CD4-positive, alpha-beta T cell (primary cell): ENCODE results near the gene UBAC2. TPM values are rescaled to one million over a fixed set of nuclear protein-coding genes. Genes with fewer than 3 reads are reported as not detected.
A peak's percentile ranks its signal among the peaks of the same experiment; 100 is the strongest.

ENCODE experiments used
- ATAC-seq: fragments of 200-7000 bp; cut with Tn5 transposase; one replicate; pipeline ENCODE4 v1.10.0; 2022; ENCODE audit warnings: mild to moderate bottlenecking; ENCODE audit not compliant: poor library complexity
- CTCF ChIA-PET: fragments of 350-600 bp; sonication (Branson Sonifier 250); formaldehyde crosslinking; loops from one replicate; lab custom pipeline; 2021; ENCODE audit warnings: antibody characterized with exemption, inconsistent platforms; lab: Charles Lee
- POLR2A ChIA-PET: fragments of 350-600 bp; sonication (Branson Sonifier 250); formaldehyde crosslinking; loops from one replicate; lab custom pipeline; 2021; ENCODE audit warnings: antibody characterized with exemption, inconsistent platforms; lab: Charles Lee
- DNase-seq, 14 experiments: peaks; one replicate each; pipeline ENCODE4 v3.0.0-alpha.2; 2013 to 2020; ENCODE audit warnings: mixed read lengths in 2 of 14
- H3K27ac ChIP-seq, 2 donors: one replicate each; pipeline versions ENCODE4 v1.5.1 to v1.7.0; 2013; ENCODE audit warnings: low read length in 2 of 2, low read depth in 1 of 2, mild to moderate bottlenecking in 1 of 2
- H3K27me3 ChIP-seq, 2 experiments: 1 replicate in 1 of 2; 2 replicates in 1 of 2; pipeline versions ENCODE4 v1.6.1 to v1.7.0; 2013; ENCODE audit warnings: low read length in 2 of 2, control low read depth in 1 of 2, mild to moderate bottlenecking in 1 of 2, moderate library complexity in 1 of 2; ENCODE audit not compliant: insufficient read depth in 2 of 2, control insufficient read depth in 1 of 2
- H3K36me3 ChIP-seq: one replicate; pipeline ENCODE4 v1.6.1; 2013; ENCODE audit warnings: low read length, control low read depth; ENCODE audit not compliant: insufficient read depth
- H3K4me1 ChIP-seq: one replicate; pipeline ENCODE4 v1.6.1; 2013; ENCODE audit warnings: low read length, control low read depth; ENCODE audit not compliant: insufficient read depth
- H3K4me3 ChIP-seq: one replicate; pipeline ENCODE4 v1.5.1; 2013; ENCODE audit warnings: mild to moderate bottlenecking, low read length, moderate library complexity
- H3K9me3 ChIP-seq, 2 experiments: 1 replicate in 1 of 2; 2 replicates in 1 of 2; pipeline versions ENCODE4 v1.6.1 to v1.7.0; 2013; ENCODE audit warnings: low read length in 2 of 2, mild to moderate bottlenecking in 2 of 2, control low read depth in 1 of 2, moderate library complexity in 1 of 2; ENCODE audit not compliant: control insufficient read depth in 1 of 2, insufficient read depth in 1 of 2
- H3K27ac Mint-ChIP-seq: one replicate; pipeline ENCODE4 v1.8.0; 2020; ENCODE audit warnings: mixed read lengths
- H3K27me3 Mint-ChIP-seq: one replicate; pipeline ENCODE4 v1.8.0; 2021; ENCODE audit warnings: mixed read lengths
- H3K36me3 Mint-ChIP-seq: one replicate; pipeline ENCODE4 v1.8.0; 2021; ENCODE audit warnings: low read depth, mixed read lengths
- H3K4me1 Mint-ChIP-seq: one replicate; pipeline ENCODE4 v1.8.0; 2021; ENCODE audit warnings: low read depth, mixed read lengths
- H3K4me3 Mint-ChIP-seq: one replicate; pipeline ENCODE4 v1.8.0; 2020; ENCODE audit warnings: mild to moderate bottlenecking, mixed read lengths
- H3K9me3 Mint-ChIP-seq: one replicate; pipeline ENCODE4 v1.8.0; 2020; ENCODE audit warnings: mixed read lengths
- intact Hi-C, 2 experiments: fragments of 100-400 bp; cut with DNase I in 1 of 2; cut with micrococcal nuclease in 1 of 2; formaldehyde crosslinking; loops; one replicate each; pipeline versions ENCODE4 v1.15.1 to v1.9.0; 2023 to 2025; cut with DNase I, micrococcal nuclease
- total RNA-seq, 174 experiments: library from RNA in 2 of 174; stranded (reverse) in 2 of 174; gene quantifications; one replicate each; pipeline ENCODE4 v1.2.3 and lab custom pipeline; 2021 to 2026
- TF ChIP-seq, protein P1 (sequence below): fragments of 200-600 bp; IDR thresholded peaks from one replicate; pipeline ENCODE4 v1.8.0; 2022; ENCODE audit warnings: antibody characterized with exemption, mild to moderate bottlenecking

The UBAC2 gene
- total RNA-seq, 2 experiments from 2014 or later: 59.8 to 67.4 TPM

DNA sequence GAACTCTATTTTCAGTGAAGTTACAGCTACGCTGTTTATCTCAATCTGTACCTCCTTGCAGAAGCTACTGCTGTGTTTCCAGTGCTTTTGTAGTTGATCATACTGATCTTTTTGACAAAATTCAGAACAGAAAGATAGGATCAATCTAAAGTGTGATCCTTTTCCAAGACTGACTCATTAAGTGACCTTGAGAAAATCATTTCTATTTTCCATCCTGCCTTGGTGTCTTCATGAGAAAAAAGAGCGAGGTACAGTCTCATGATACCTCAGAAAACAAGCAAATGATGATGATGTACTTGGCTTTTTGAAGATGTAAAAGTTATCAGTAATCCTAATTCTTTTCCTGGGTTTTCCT is 152.6 kb downstream of the UBAC2 start:
- ChIA-PET CTCF (interaction anchor here (0.7 to 4.1 kb wide), 11 partner anchors 13 to 84 kb away, joined by 3 to 20 read pairs (median 6); partner anchors contain the start of gene GPR183), POLR2A (interaction anchor here (0.6 to 8.3 kb wide), 25 partner anchors 8 to 266 kb away, joined by 3 to 220 read pairs (median 12); partner anchors contain the start of genes GPR18, GPR183 and UBAC2)
- peaks cover 99% of the 10 kb centered on the region for H3K4me1 Mint-ChIP-seq
- peaks cover 68% of the 10 kb centered on the region for H3K36me3 Mint-ChIP-seq
- intact Hi-C loops: loop anchor here (1.0 to 5.0 kb wide), 3 partner anchors 14 to 46 kb away; partner anchors contain the start of gene GPR183 (in 1 of the 2)
- Histone ChIP-seq H3K27ac (peak overlapping the region; percentile 93 to 97), H3K9me3 (no peaks in the 10 kb centered on the region), H3K36me3 (peaks cover 24% of the 10 kb centered on the region), H3K4me1 (peaks cover 91% of the 10 kb centered on the region), H3K4me3 (no peak overlapping the region), H3K27me3 (no peaks in the 10 kb centered on the region)
- H3K27ac Mint-ChIP-seq: peak overlapping the region; percentile 97
- H3K27me3 Mint-ChIP-seq: no peaks in the 10 kb centered on the region
- no peak for DNase-seq
- ATAC-seq: no peak
- TF ChIP-seq, protein P1, sequence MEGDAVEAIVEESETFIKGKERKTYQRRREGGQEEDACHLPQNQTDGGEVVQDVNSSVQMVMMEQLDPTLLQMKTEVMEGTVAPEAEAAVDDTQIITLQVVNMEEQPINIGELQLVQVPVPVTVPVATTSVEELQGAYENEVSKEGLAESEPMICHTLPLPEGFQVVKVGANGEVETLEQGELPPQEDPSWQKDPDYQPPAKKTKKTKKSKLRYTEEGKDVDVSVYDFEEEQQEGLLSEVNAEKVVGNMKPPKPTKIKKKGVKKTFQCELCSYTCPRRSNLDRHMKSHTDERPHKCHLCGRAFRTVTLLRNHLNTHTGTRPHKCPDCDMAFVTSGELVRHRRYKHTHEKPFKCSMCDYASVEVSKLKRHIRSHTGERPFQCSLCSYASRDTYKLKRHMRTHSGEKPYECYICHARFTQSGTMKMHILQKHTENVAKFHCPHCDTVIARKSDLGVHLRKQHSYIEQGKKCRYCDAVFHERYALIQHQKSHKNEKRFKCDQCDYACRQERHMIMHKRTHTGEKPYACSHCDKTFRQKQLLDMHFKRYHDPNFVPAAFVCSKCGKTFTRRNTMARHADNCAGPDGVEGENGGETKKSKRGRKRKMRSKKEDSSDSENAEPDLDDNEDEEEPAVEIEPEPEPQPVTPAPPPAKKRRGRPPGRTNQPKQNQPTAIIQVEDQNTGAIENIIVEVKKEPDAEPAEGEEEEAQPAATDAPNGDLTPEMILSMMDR: no peak
- H3K9me3 Mint-ChIP-seq: no peaks in the 10 kb centered on the region
- peak overlapping the region; percentile 65 for H3K4me3 Mint-ChIP-seq

DNA sequence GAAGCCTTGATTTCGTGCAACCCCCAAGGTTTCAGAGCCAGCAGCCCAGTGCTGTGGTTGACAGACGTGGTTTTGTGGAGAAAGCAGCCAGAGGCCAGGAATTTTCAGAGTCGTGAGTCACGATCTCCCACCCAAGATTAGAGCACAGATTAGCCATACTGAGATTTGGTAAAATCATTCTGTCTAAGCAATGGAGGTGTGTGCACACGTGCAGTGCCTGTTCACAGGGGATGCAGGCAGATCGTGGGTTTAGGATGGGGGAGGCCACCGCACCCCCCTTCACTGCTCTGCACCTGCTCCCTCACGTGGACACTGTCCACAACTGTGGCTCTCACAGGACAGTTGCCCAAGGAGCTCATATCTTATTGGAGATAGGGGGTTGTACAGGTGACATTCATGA is 153.2 kb downstream of the UBAC2 start:
- Mint-ChIP-seq H3K27ac (peak overlapping the region; percentile 97), H3K36me3 (peaks cover 68% of the 10 kb centered on the region), H3K4me1 (peaks cover 99% of the 10 kb centered on the region), H3K9me3 (no peaks in the 10 kb centered on the region), H3K27me3 (no peaks in the 10 kb centered on the region), H3K4me3 (peak overlapping the region; percentile 72)
- Histone ChIP-seq H3K4me1 (peaks cover 91% of the 10 kb centered on the region), H3K4me3 (no peak overlapping the region), H3K36me3 (peaks cover 22% of the 10 kb centered on the region), H3K27me3 (no peaks in the 10 kb centered on the region), H3K9me3 (no peaks in the 10 kb centered on the region), H3K27ac (peak overlapping the region; percentile 93 to 97)
- intact Hi-C loops: loop anchor here (1.0 to 5.0 kb wide), 3 partner anchors 13 to 47 kb away; partner anchors contain the start of gene GPR183 (in 1 of the 2)
- ATAC-seq (no peak), DNase-seq (peak in 3 of 14 experiments; percentile 47 to 59 (median 51))
- POLR2A ChIA-PET: interaction anchor here (0.6 to 8.3 kb wide), 14 partner anchors 12 to 160 kb away, joined by 3 to 220 read pairs (median 26); partner anchors contain the start of genes GPR18, GPR183 and UBAC2
- TF ChIP-seq, protein P1: no peak
- CTCF ChIA-PET: interaction anchor here (3.0 to 4.1 kb wide), 2 partner anchors 21 to 83 kb away, joined by 15 to 20 read pairs; no protein-coding TSS in a partner anchor

DNA sequence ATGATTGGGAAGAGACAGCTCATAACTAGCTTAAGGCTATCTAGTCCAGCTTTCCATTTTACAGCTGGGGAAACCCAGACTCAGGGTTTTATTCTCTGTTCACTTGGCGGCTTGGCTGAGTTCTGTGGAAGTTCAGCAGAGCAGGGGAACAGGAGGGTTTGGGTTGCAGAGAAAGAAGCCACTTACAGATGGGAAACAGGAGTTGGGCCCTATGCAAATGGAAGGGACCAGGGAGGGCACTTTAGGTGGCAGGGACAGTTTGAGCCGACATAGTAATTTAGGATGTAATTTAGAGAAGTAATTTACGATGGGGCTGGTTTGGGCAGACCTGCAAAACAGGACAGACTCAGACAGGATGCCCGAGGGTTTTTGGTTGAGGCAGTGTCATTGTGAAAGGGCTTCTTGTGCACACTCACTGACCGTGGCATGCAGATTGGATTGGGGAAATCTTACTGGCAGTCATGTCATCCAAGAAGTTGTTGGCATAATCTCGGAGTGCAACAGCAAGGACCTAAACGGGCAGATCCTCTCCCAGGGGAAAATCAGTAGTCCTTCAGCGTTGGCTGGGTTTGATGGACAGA is 153.8 kb downstream of the UBAC2 start:
- Histone ChIP-seq H3K27ac (peak overlapping the region; percentile 93 to 97), H3K27me3 (no peaks in the 10 kb centered on the region), H3K36me3 (peaks cover 18% of the 10 kb centered on the region), H3K4me1 (peaks cover 92% of the 10 kb centered on the region), H3K9me3 (no peaks in the 10 kb centered on the region), H3K4me3 (no peak overlapping the region)
- intact Hi-C loops: loop anchor here in 1 of 2 experiments (5.0 kb wide), 1 partner anchor 37 kb away; no protein-coding TSS in a partner anchor
- H3K9me3 Mint-ChIP-seq: no peaks in the 10 kb centered on the region
- H3K27me3 Mint-ChIP-seq: no peaks in the 10 kb centered on the region
- H3K36me3 Mint-ChIP-seq: peaks cover 68% of the 10 kb centered on the region
- peaks cover 99% of the 10 kb centered on the region for H3K4me1 Mint-ChIP-seq
- ATAC-seq (no peak), DNase-seq (peak in 4 of 14 experiments; percentile 47 to 60 (median 52))
- peak overlapping the region; percentile 72 for H3K4me3 Mint-ChIP-seq
- TF ChIP-seq, protein P1: no peak
- H3K27ac Mint-ChIP-seq: peak overlapping the region; percentile 97
- ChIA-PET CTCF (interaction anchor here (4.1 kb wide), 1 partner anchor 20 kb away, joined by 15 read pairs; no protein-coding TSS in a partner anchor), POLR2A (interaction anchor here (1.1 to 8.3 kb wide), 10 partner anchors 12 to 82 kb away, joined by 3 to 220 read pairs (median 46); partner anchors contain the start of gene GPR183)
